Karpas-422 (cell line): ENCODE results near the gene EPYC. TPM values are rescaled to one million over a fixed set of nuclear protein-coding genes. Genes with fewer than 3 reads are reported as not detected.

ENCODE experiments used
- DNase-seq: peaks from one replicate; pipeline ENCODE4 v3.0.0-alpha.2; 2015
- H2AFZ ChIP-seq: fragments of 200-600 bp; sonication (generic); 2 replicates; pipeline ENCODE4 v1.6.1; 2014; ENCODE audit warnings: antibody characterized with exemption, low read length, mixed read lengths
- H3K27ac ChIP-seq: fragments of 200-600 bp; sonication (generic); 2 replicates; pipeline ENCODE4 v1.5.1; 2014; ENCODE audit warnings: mild to moderate bottlenecking, low read length, moderate library complexity
- H3K27me3 ChIP-seq: fragments of 200-600 bp; sonication (generic); 2 replicates; pipeline ENCODE4 v1.6.1; 2014; ENCODE audit warnings: low read length, mixed read lengths
- H3K36me3 ChIP-seq: fragments of 200-600 bp; sonication (generic); 2 replicates; pipeline ENCODE4 v1.6.1; 2014; ENCODE audit warnings: low read length, mixed read lengths; ENCODE audit not compliant: insufficient read depth
- H3K4me1 ChIP-seq: fragments of 200-600 bp; sonication (generic); 2 replicates; pipeline ENCODE4 v1.6.1; 2014; ENCODE audit warnings: mild to moderate bottlenecking, low read length, mixed read lengths
- H3K4me2 ChIP-seq: fragments of 200-600 bp; sonication (generic); 2 replicates; pipeline ENCODE4 v1.6.1; 2014; ENCODE audit warnings: low read length, low read depth, mild to moderate bottlenecking; ENCODE audit not compliant: poor library complexity, severe bottlenecking
- H3K4me3 ChIP-seq: fragments of 200-600 bp; sonication (generic); 2 replicates; pipeline ENCODE4 v1.5.1; 2014; ENCODE audit warnings: mild to moderate bottlenecking, antibody characterized with exemption, low read length, mixed read lengths
- H3K79me2 ChIP-seq: fragments of 200-600 bp; sonication (generic); 2 replicates; pipeline ENCODE4 v1.6.1; 2014; ENCODE audit warnings: mild to moderate bottlenecking, low read length, mixed read lengths
- H3K9ac ChIP-seq: fragments of 200-600 bp; sonication (generic); 2 replicates; pipeline ENCODE4 v1.6.0; 2014; ENCODE audit warnings: low read length
- H3K9me2 ChIP-seq: fragments of 200-600 bp; sonication (generic), shearing (Covaris generic); replicated peaks from 2 replicates; pipeline ENCODE4 v1.6.0; 2014; ENCODE audit warnings: mild to moderate bottlenecking, low read length, moderate library complexity; ENCODE audit not compliant: insufficient read depth
- H3K9me3 ChIP-seq: fragments of 300-700, 200-600 bp; sonication (generic); 2 replicates; pipeline ENCODE4 v1.6.1; 2014; ENCODE audit warnings: low read length, mixed read lengths
- H4K20me1 ChIP-seq: fragments of 200-600 bp; sonication (generic); 2 replicates; pipeline ENCODE4 v1.6.1; 2014; ENCODE audit warnings: mild to moderate bottlenecking, antibody characterized with exemption, low read length, low read depth; ENCODE audit not compliant: insufficient read depth
- total RNA-seq: library from RNA; depleted of rRNA; stranded (reverse); fragments of >200 nt; shearing (Covaris generic); gene quantifications from 2 replicates; pipeline ENCODE4 v1.2.3, GENCODE V29; 2014; ENCODE audit warnings: low replicate concordance

The EPYC gene
- total RNA-seq, 1 experiment from 2014 or later = not detected

- Histone ChIP-seq H3K27ac (no peak overlapping the region), H3K79me2 (no peaks in the 10 kb centered on the region), H3K9me3 (no peaks in the 10 kb centered on the region), H3K36me3 (no peaks in the 10 kb centered on the region), H3K4me3 (no peak overlapping the region), H3K9me2 (no peaks in the 10 kb centered on the region), H3K4me1 (no peaks in the 10 kb centered on the region), H4K20me1 (no peaks in the 10 kb centered on the region), H3K4me2 (no peak overlapping the region), H3K9ac (no peak overlapping the region), H2AFZ (no peak overlapping the region), H3K27me3 (no peaks in the 10 kb centered on the region)
- no peak for DNase-seq
Measured at GRCh38 chr12:90970911-90971310, 33.9 kb downstream of the EPYC start.

GRCh38 chr12:90970471-90970870 is 34.3 kb downstream of the EPYC start:
- Histone ChIP-seq H3K9ac (no peak overlapping the region), H3K27ac (no peak overlapping the region), H3K27me3 (no peaks in the 10 kb centered on the region), H2AFZ (no peak overlapping the region), H4K20me1 (no peaks in the 10 kb centered on the region), H3K9me3 (no peaks in the 10 kb centered on the region), H3K9me2 (no peaks in the 10 kb centered on the region), H3K79me2 (no peaks in the 10 kb centered on the region), H3K4me3 (no peak overlapping the region), H3K36me3 (no peaks in the 10 kb centered on the region), H3K4me2 (no peak overlapping the region), H3K4me1 (no peaks in the 10 kb centered on the region)
- DNase-seq = no peak

GRCh38 chr12:90969851-90970250 is 34.9 kb downstream of the EPYC start:
- H4K20me1 ChIP-seq = no peaks in the 10 kb centered on the region
- H3K4me1 ChIP-seq = no peaks in the 10 kb centered on the region
- H3K27ac ChIP-seq = no peak overlapping the region
- no peak overlapping the region for H3K9ac ChIP-seq
- H3K4me3 ChIP-seq = no peak overlapping the region
- H3K9me3 ChIP-seq = no peaks in the 10 kb centered on the region
- no peak for DNase-seq
- H3K79me2 ChIP-seq = no peaks in the 10 kb centered on the region
- H3K4me2 ChIP-seq = no peak overlapping the region
- no peaks in the 10 kb centered on the region for H3K36me3 ChIP-seq
- no peak overlapping the region for H2AFZ ChIP-seq
- no peaks in the 10 kb centered on the region for H3K27me3 ChIP-seq
- no peaks in the 10 kb centered on the region for H3K9me2 ChIP-seq

GRCh38 chr12:90969346-90969745 is 35.4 kb downstream of the EPYC start:
- Histone ChIP-seq H3K36me3 (no peaks in the 10 kb centered on the region), H3K9ac (no peak overlapping the region), H3K9me3 (no peaks in the 10 kb centered on the region), H3K4me3 (no peak overlapping the region), H3K27ac (no peak overlapping the region), H3K79me2 (no peaks in the 10 kb centered on the region), H3K9me2 (no peaks in the 10 kb centered on the region), H3K4me1 (no peaks in the 10 kb centered on the region), H2AFZ (no peak overlapping the region), H3K27me3 (no peaks in the 10 kb centered on the region), H4K20me1 (no peaks in the 10 kb centered on the region), H3K4me2 (no peak overlapping the region)
- no peak for DNase-seq

GRCh38 chr12:90965204-90965603 is 39.6 kb downstream of the EPYC start:
- no peak overlapping the region for H2AFZ ChIP-seq
- no peaks in the 10 kb centered on the region for H3K36me3 ChIP-seq
- no peaks in the 10 kb centered on the region for H3K4me1 ChIP-seq
- H3K9me2 ChIP-seq = no peaks in the 10 kb centered on the region
- H3K4me2 ChIP-seq = no peak overlapping the region
- H3K9ac ChIP-seq = no peak overlapping the region
- H3K27ac ChIP-seq = no peak overlapping the region
- H3K27me3 ChIP-seq = no peaks in the 10 kb centered on the region
- H3K79me2 ChIP-seq = no peaks in the 10 kb centered on the region
- no peaks in the 10 kb centered on the region for H4K20me1 ChIP-seq
- H3K9me3 ChIP-seq = no peaks in the 10 kb centered on the region
- no peak overlapping the region for H3K4me3 ChIP-seq
- DNase-seq = no peak

GRCh38 chr12:90964616-90965015 is 40.2 kb downstream of the EPYC start:
- Histone ChIP-seq H3K27me3 (no peaks in the 10 kb centered on the region), H3K4me2 (no peak overlapping the region), H3K9ac (no peak overlapping the region), H3K9me3 (no peaks in the 10 kb centered on the region), H3K4me1 (no peaks in the 10 kb centered on the region), H3K9me2 (no peaks in the 10 kb centered on the region), H2AFZ (no peak overlapping the region), H3K36me3 (no peaks in the 10 kb centered on the region), H3K79me2 (no peaks in the 10 kb centered on the region), H3K4me3 (no peak overlapping the region), H3K27ac (no peak overlapping the region), H4K20me1 (no peaks in the 10 kb centered on the region)
- DNase-seq = no peak

GRCh38 chr12:90963946-90964345 is 40.8 kb downstream of the EPYC start:
- Histone ChIP-seq H3K9ac (no peak overlapping the region), H2AFZ (no peak overlapping the region), H3K4me2 (no peak overlapping the region), H3K27me3 (no peaks in the 10 kb centered on the region), H3K36me3 (no peaks in the 10 kb centered on the region), H3K4me3 (no peak overlapping the region), H3K27ac (no peak overlapping the region), H4K20me1 (no peaks in the 10 kb centered on the region), H3K79me2 (no peaks in the 10 kb centered on the region), H3K9me2 (no peaks in the 10 kb centered on the region), H3K9me3 (no peaks in the 10 kb centered on the region), H3K4me1 (no peaks in the 10 kb centered on the region)
- DNase-seq = no peak

- Histone ChIP-seq H3K9ac (no peak overlapping the region), H3K4me3 (no peak overlapping the region), H3K36me3 (no peaks in the 10 kb centered on the region), H4K20me1 (no peaks in the 10 kb centered on the region), H3K9me2 (no peaks in the 10 kb centered on the region), H3K4me1 (no peaks in the 10 kb centered on the region), H3K79me2 (no peaks in the 10 kb centered on the region), H3K27me3 (no peaks in the 10 kb centered on the region), H2AFZ (no peak overlapping the region), H3K4me2 (no peak overlapping the region), H3K9me3 (no peaks in the 10 kb centered on the region), H3K27ac (no peak overlapping the region)
- DNase-seq = no peak
Measured at GRCh38 chr12:90961154-90961553, 43.6 kb downstream of the EPYC start.

- Histone ChIP-seq H3K27ac (no peak overlapping the region), H3K9me3 (no peaks in the 10 kb centered on the region), H3K27me3 (no peaks in the 10 kb centered on the region), H3K36me3 (no peaks in the 10 kb centered on the region), H2AFZ (no peak overlapping the region), H3K4me3 (no peak overlapping the region), H3K4me1 (no peaks in the 10 kb centered on the region), H3K9ac (no peak overlapping the region), H4K20me1 (no peaks in the 10 kb centered on the region), H3K4me2 (no peak overlapping the region), H3K9me2 (no peaks in the 10 kb centered on the region), H3K79me2 (no peaks in the 10 kb centered on the region)
- peak; percentile 82 for DNase-seq
Measured at GRCh38 chr12:90959538-90960139, 45.1 kb downstream of the EPYC start.
